ENCODE measurements around the gene CYTH3. TPM values are rescaled to one million over a fixed set of nuclear protein-coding genes. Genes with fewer than 3 reads are reported as not detected.
"Not testable (repeated sequence)": the region's sequence is repeated elsewhere in the genome, so short reads cannot be mapped to it uniquely, and the experiment has no call there.

The CYTH3 gene
- polyA plus RNA-seq, 1 donor = 30.9 TPM

DNA sequence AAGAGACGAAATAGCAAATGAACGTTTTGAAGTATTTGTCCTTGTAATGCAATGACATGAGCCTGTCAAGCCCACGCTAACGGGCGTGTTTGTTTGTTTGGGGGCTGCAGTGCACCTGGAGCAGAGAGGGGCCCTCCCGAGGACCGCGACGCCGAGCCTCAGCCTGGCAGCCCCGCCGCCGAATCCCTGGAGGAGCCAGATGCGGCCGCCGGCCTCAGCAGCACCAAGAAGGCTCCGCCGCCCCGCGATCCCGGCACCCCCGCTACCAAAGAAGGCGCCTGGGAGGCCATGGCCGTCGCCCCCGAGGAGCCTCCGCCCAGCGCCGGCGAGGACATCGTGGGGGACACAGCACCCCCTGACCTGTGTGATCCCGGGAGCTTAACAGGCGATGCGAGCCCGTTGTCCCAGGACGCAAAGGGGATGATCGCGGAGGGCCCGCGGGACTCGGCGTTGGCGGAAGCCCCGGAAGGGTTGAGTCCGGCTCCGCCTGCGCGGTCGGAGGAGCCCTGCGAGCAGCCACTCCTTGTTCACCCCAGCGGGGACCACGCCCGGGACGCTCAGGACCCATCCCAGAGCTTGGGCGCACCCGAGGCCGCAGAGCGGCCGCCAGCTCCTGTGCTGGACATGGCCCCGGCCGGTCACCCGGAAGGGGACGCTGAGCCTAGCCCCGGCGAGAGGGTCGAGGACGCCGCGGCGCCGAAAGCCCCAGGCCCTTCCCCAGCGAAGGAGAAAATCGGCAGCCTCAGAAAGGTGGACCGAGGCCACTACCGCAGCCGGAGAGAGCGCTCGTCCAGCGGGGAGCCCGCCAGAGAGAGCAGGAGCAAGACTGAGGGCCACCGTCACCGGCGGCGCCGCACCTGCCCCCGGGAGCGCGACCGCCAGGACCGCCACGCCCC is 118.5 kb downstream of the CYTH3 start:
- peaks cover 88% of the 10 kb centered on the region for H3K36me3 ChIP-seq (ENCODE audit: control insufficient read depth, insufficient read depth, low read length)
- 100% methylated on average over 1 of the region's 91 CpGs for WGBS (ENCODE audit: insufficient coverage, low lambda C conversion rate)
- no peak for DNase-seq
- H3K4me3 ChIP-seq (ENCODE audit: low read length) = no peak overlapping the region
- H3K9me3 ChIP-seq (ENCODE audit: control insufficient read depth, low read depth, low read length) = peaks cover 8% of the 10 kb centered on the region
- peaks cover under 1% of the 10 kb centered on the region for H3K4me1 ChIP-seq (ENCODE audit: control insufficient read depth, insufficient read depth, low read length)
- H3K27me3 ChIP-seq (ENCODE audit: control insufficient read depth, insufficient read depth, low read length) = no peaks in the 10 kb centered on the region
- no peak overlapping the region for H3K27ac ChIP-seq (ENCODE audit: low read length)

- Histone ChIP-seq H3K9me3 (ENCODE audit: control insufficient read depth, low read depth, low read length) (peaks cover 8% of the 10 kb centered on the region), H3K27ac (ENCODE audit: low read length) (no peak overlapping the region), H3K36me3 (ENCODE audit: control insufficient read depth, insufficient read depth, low read length) (peaks cover 91% of the 10 kb centered on the region), H3K27me3 (ENCODE audit: control insufficient read depth, insufficient read depth, low read length) (no peaks in the 10 kb centered on the region), H3K4me3 (ENCODE audit: low read length) (no peak overlapping the region), H3K4me1 (ENCODE audit: control insufficient read depth, insufficient read depth, low read length) (no peaks in the 10 kb centered on the region)
- DNase-seq = no peak
- WGBS (ENCODE audit: insufficient coverage, low lambda C conversion rate) = no CpG with 5 or more reads among the region's 29 CpGs
These were observed 120.3 kb downstream of the CYTH3 start for GRCh38 chr7:6151994-6152735.

GRCh38 chr7:6151527-6151926 is 120.9 kb downstream of the CYTH3 start:
- 80% methylated on average over 1 of the region's 12 CpGs for WGBS (ENCODE audit: insufficient coverage, low lambda C conversion rate)
- H3K27me3 ChIP-seq (ENCODE audit: control insufficient read depth, insufficient read depth, low read length); DNase-seq; H3K9me3 ChIP-seq (ENCODE audit: control insufficient read depth, low read depth, low read length); H3K27ac ChIP-seq (ENCODE audit: low read length); H3K4me1 ChIP-seq (ENCODE audit: control insufficient read depth, insufficient read depth, low read length); H3K4me3 ChIP-seq (ENCODE audit: low read length): not testable (repeated sequence)
- H3K36me3 ChIP-seq (ENCODE audit: control insufficient read depth, insufficient read depth, low read length) = peaks cover 90% of the 10 kb centered on the region

DNA sequence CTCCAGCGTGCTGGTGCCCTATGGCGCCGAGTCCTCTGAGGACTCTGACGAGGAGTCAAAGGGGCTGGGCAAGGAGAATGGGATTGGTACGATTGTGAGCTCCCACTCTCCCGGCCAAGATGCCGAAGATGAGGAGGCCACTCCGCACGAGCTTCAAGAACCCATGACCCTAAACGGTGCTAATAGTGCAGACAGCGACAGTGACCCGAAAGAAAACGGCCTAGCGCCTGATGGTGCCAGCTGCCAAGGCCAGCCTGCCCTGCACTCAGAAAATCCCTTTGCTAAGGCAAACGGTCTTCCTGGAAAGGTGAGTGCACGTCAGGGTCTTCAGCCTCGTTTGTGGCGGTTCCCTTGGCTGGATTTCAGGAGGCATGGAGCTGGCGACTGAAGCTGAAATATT is 122.4 kb downstream of the CYTH3 start:
- Histone ChIP-seq H3K27me3 (ENCODE audit: control insufficient read depth, insufficient read depth, low read length) (no peaks in the 10 kb centered on the region), H3K36me3 (ENCODE audit: control insufficient read depth, insufficient read depth, low read length) (peaks cover 90% of the 10 kb centered on the region), H3K4me1 (ENCODE audit: control insufficient read depth, insufficient read depth, low read length) (no peaks in the 10 kb centered on the region), H3K4me3 (ENCODE audit: low read length) (no peak overlapping the region), H3K9me3 (ENCODE audit: control insufficient read depth, low read depth, low read length) (peaks cover 8% of the 10 kb centered on the region), H3K27ac (ENCODE audit: low read length) (no peak overlapping the region)
- no CpG with 5 or more reads among the region's 19 CpGs for WGBS (ENCODE audit: insufficient coverage, low lambda C conversion rate)
- no peak for DNase-seq

GRCh38 chr7:6148724-6149360 is 123.6 kb downstream of the CYTH3 start:
- H3K4me3 ChIP-seq (ENCODE audit: low read length) = no peak overlapping the region
- no peaks in the 10 kb centered on the region for H3K4me1 ChIP-seq (ENCODE audit: control insufficient read depth, insufficient read depth, low read length)
- H3K27me3 ChIP-seq (ENCODE audit: control insufficient read depth, insufficient read depth, low read length) = no peaks in the 10 kb centered on the region
- H3K36me3 ChIP-seq (ENCODE audit: control insufficient read depth, insufficient read depth, low read length) = peaks cover 93% of the 10 kb centered on the region
- DNase-seq = no peak
- H3K9me3 ChIP-seq (ENCODE audit: control insufficient read depth, low read depth, low read length) = peaks cover 4% of the 10 kb centered on the region
- H3K27ac ChIP-seq (ENCODE audit: low read length) = no peak overlapping the region
- WGBS (ENCODE audit: insufficient coverage, low lambda C conversion rate) = no CpG with 5 or more reads among the region's 20 CpGs

- H3K4me1 ChIP-seq (ENCODE audit: control insufficient read depth, insufficient read depth, low read length) = no peaks in the 10 kb centered on the region
- peaks cover 88% of the 10 kb centered on the region for H3K36me3 ChIP-seq (ENCODE audit: control insufficient read depth, insufficient read depth, low read length)
- no peak overlapping the region for H3K27ac ChIP-seq (ENCODE audit: low read length)
- H3K27me3 ChIP-seq (ENCODE audit: control insufficient read depth, insufficient read depth, low read length) = no peaks in the 10 kb centered on the region
- H3K9me3 ChIP-seq (ENCODE audit: control insufficient read depth, low read depth, low read length) = no peaks in the 10 kb centered on the region
- no CpG with 5 or more reads among the region's 8 CpGs for WGBS (ENCODE audit: insufficient coverage, low lambda C conversion rate)
- DNase-seq = no peak
- no peak overlapping the region for H3K4me3 ChIP-seq (ENCODE audit: low read length)
These were observed 124.8 kb downstream of the CYTH3 start for GRCh38 chr7:6147627-6148026.

DNA sequence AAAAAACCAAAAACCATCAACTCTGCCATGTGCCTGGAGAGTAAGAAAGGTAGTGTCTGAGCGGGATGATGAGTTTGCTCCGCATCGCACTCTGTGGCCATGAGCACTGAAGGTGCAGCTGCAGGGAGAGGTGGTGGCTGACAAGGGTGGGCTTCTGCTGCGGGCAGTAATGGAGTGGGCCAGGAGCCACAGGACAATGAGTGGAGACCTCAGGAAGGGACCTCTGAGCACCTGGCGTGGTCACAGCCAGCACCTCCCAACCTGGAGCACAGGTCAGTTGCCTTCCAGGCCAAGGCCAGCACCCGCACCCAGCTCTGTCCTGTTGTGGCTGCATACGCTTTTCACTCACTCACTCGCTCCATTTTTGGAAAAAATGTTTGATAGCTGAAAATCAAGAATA is 125.8 kb downstream of the CYTH3 start:
- Histone ChIP-seq H3K4me1 (ENCODE audit: control insufficient read depth, insufficient read depth, low read length) (no peaks in the 10 kb centered on the region), H3K4me3 (ENCODE audit: low read length) (no peak overlapping the region), H3K27ac (ENCODE audit: low read length) (no peak overlapping the region), H3K27me3 (ENCODE audit: control insufficient read depth, insufficient read depth, low read length) (no peaks in the 10 kb centered on the region), H3K36me3 (ENCODE audit: control insufficient read depth, insufficient read depth, low read length) (peaks cover 82% of the 10 kb centered on the region), H3K9me3 (ENCODE audit: control insufficient read depth, low read depth, low read length) (no peaks in the 10 kb centered on the region)
- WGBS (ENCODE audit: insufficient coverage, low lambda C conversion rate) = no CpG with 5 or more reads among the region's 8 CpGs
- DNase-seq = no peak

DNA sequence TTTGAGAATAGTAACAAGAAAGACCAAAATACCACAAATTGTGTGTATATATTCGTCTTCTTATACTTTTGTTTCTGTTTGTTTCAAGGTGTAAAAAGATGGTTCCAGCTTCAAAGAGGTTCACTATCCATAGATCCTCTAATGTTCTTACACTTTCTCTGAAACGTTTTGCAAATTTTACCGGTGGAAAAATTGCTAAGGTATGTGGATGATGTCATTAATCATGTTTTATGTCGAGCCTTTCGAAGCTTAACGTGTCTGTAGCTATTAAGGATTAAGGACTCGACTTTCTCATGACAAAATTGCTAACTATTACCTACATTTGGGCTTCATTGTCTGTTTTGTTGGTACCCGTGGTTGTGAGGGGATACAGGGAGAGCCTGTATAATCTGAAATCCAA is 128.4 kb downstream of the CYTH3 start:
- Histone ChIP-seq H3K27ac (ENCODE audit: low read length) (no peak overlapping the region), H3K4me1 (ENCODE audit: control insufficient read depth, insufficient read depth, low read length) (no peaks in the 10 kb centered on the region), H3K9me3 (ENCODE audit: control insufficient read depth, low read depth, low read length) (no peaks in the 10 kb centered on the region), H3K4me3 (ENCODE audit: low read length) (no peak overlapping the region), H3K36me3 (ENCODE audit: control insufficient read depth, insufficient read depth, low read length) (peaks cover 76% of the 10 kb centered on the region), H3K27me3 (ENCODE audit: control insufficient read depth, insufficient read depth, low read length) (no peaks in the 10 kb centered on the region)
- DNase-seq = no peak
- 100% methylated on average over 1 of the region's 8 CpGs for WGBS (ENCODE audit: insufficient coverage, low lambda C conversion rate)

DNA sequence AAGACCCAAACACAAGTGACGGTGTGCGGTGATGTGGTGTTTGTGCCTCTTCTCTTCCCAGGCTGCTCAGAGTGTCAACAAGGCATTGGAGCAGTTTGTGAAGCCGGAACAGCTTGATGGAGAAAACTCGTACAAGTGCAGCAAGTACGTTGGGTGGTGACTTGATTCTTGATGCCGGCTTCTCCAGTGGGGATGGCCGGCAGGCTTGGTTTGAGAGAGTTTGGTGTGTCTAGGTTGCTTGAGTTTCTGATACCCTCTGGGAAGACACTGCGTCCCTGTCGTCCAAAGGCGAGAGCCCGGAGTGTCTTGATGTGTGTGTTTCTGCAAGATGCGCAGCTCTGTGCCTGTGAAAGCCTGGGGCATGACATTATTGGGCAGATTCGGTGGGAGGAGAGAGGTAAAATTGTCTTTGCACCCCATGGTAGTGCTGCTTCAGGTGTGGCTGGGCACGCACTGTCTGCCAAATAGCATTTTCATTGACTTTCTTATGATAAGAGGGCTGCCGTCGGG is 129.5 kb downstream of the CYTH3 start:
- H3K9me3 ChIP-seq (ENCODE audit: control insufficient read depth, low read depth, low read length) = no peaks in the 10 kb centered on the region
- no peak overlapping the region for H3K4me3 ChIP-seq (ENCODE audit: low read length)
- peaks cover 73% of the 10 kb centered on the region for H3K36me3 ChIP-seq (ENCODE audit: control insufficient read depth, insufficient read depth, low read length)
- no peak overlapping the region for H3K27ac ChIP-seq (ENCODE audit: low read length)
- no CpG with 5 or more reads among the region's 16 CpGs for WGBS (ENCODE audit: insufficient coverage, low lambda C conversion rate)
- H3K4me1 ChIP-seq (ENCODE audit: control insufficient read depth, insufficient read depth, low read length) = no peaks in the 10 kb centered on the region
- DNase-seq = no peak
- H3K27me3 ChIP-seq (ENCODE audit: control insufficient read depth, insufficient read depth, low read length) = no peaks in the 10 kb centered on the region
